NCI-H774 (cell line): ENCODE measurements around the gene ANGPTL2.

Experiments used
- DNase-seq: peaks from one replicate; lab custom pipeline; 2025; lab: John Stamatoyannopoulos, UW

The ANGPTL2 gene

GRCh38 chr9:127136880-127137639 is 14.6 kb upstream of the ANGPTL2 start:
- DNase-seq: no peak

- no peak for DNase-seq
Measured at GRCh38 chr9:127136081-127136879, 13.8 kb upstream of the ANGPTL2 start.

- DNase-seq: no peak
Measured at GRCh38 chr9:127135056-127135745, 12.8 kb upstream of the ANGPTL2 start.

GRCh38 chr9:127133739-127134167 is 11.3 kb upstream of the ANGPTL2 start:
- no peak for DNase-seq

GRCh38 chr9:127132921-127133647 is 10.6 kb upstream of the ANGPTL2 start:
- no peak for DNase-seq

- DNase-seq: no peak
Measured at GRCh38 chr9:127132375-127132774, 9.9 kb upstream of the ANGPTL2 start.

- no peak for DNase-seq
Measured at GRCh38 chr9:127131871-127132270, 9.4 kb upstream of the ANGPTL2 start.

GRCh38 chr9:127130661-127131538 is 8.5 kb upstream of the ANGPTL2 start:
- DNase-seq: peak; percentile 18

GRCh38 chr9:127130235-127130634 is 7.8 kb upstream of the ANGPTL2 start:
- DNase-seq: no peak

GRCh38 chr9:127129718-127130085 is 7.3 kb upstream of the ANGPTL2 start:
- DNase-seq: no peak

GRCh38 chr9:127129073-127129717 is 6.8 kb upstream of the ANGPTL2 start:
- DNase-seq: no peak

GRCh38 chr9:127128341-127129072 is 6.1 kb upstream of the ANGPTL2 start:
- DNase-seq: no peak

GRCh38 chr9:127126971-127127370 is 4.5 kb upstream of the ANGPTL2 start:
- DNase-seq: no peak

- DNase-seq: no peak
Measured at GRCh38 chr9:127124792-127125191, 2.4 kb upstream of the ANGPTL2 start.

GRCh38 chr9:127124111-127124531 is 1.7 kb upstream of the ANGPTL2 start:
- DNase-seq: no peak

GRCh38 chr9:127123064-127123890 is 842 bp upstream of the ANGPTL2 start:
- no peak for DNase-seq

- no peak for DNase-seq
Measured at GRCh38 chr9:127121628-127122175, 733 bp downstream of the ANGPTL2 start.

- DNase-seq: no peak
Measured at GRCh38 chr9:127119320-127119709, 3.1 kb downstream of the ANGPTL2 start.
